H1 (cell line): Measurements from ENCODE around the gene POLR3E. TPM values are rescaled to one million over a fixed set of nuclear protein-coding genes. Genes with fewer than 3 reads are reported as not detected.

Experiments used
- ASH2L ChIP-seq: fragments of 200-600, 300-600 bp; sonication (generic); IDR thresholded peaks from one replicate; pipeline ENCODE4 v1.7.1; 2017; ENCODE audit warnings: low read length
- ATF3 ChIP-seq: IDR thresholded peaks from 2 replicates; pipeline ENCODE4 v1.6.1; 2011; ENCODE audit warnings: low read depth, mild to moderate bottlenecking, low read length; ENCODE audit not compliant: insufficient read depth
- E2F6 ChIP-seq: IDR thresholded peaks from 2 replicates; pipeline ENCODE4 v1.6.1; 2012; ENCODE audit warnings: inconsistent platforms
- EZH2 ChIP-seq: fragments of 200-600 bp; sonication (generic); IDR thresholded peaks from 2 replicates; pipeline ENCODE4 v1.7.1; 2012; ENCODE audit warnings: low read depth, mild to moderate bottlenecking, moderate library complexity, low read length, inconsistent platforms; ENCODE audit not compliant: severe bottlenecking
- GTF2F1 ChIP-seq: IDR thresholded peaks from 2 replicates; pipeline ENCODE4 v1.6.1; 2012; ENCODE audit warnings: low read depth, low read length, improper control_type of control experiment, borderline replicate concordance
- HDAC2 ChIP-seq, 2 experiments: fragments of 300-600 bp in 1 of 2; sonication (generic) in 1 of 2; IDR thresholded peaks; 2 replicates each; pipeline ENCODE4 v1.6.1; 2011 to 2012; ENCODE audit warnings: low read depth in 2 of 2, low read length in 2 of 2, mild to moderate bottlenecking in 2 of 2, moderate library complexity in 2 of 2, borderline replicate concordance in 1 of 2, inconsistent platforms in 1 of 2
- JUND ChIP-seq: IDR thresholded peaks from 2 replicates; pipeline ENCODE4 v1.6.1; 2011; ENCODE audit warnings: mild to moderate bottlenecking, improper control_type of control experiment, low read length
- KDM4A ChIP-seq: IDR thresholded peaks from one replicate; pipeline ENCODE4 v1.7.1; 2012; ENCODE audit warnings: low read depth, mild to moderate bottlenecking, moderate library complexity, low read length, inconsistent platforms; ENCODE audit not compliant: severe bottlenecking
- MAFK ChIP-seq: IDR thresholded peaks from 2 replicates; pipeline ENCODE4 v1.6.1; 2012; ENCODE audit warnings: low read depth, mild to moderate bottlenecking, improper control_type of control experiment, low read length
- MAX ChIP-seq: IDR thresholded peaks from 2 replicates; pipeline ENCODE4 v1.6.1; 2012; ENCODE audit warnings: inconsistent platforms
- POLR2A ChIP-seq, 2 experiments: IDR thresholded peaks; 1 replicate in 1 of 2; 2 replicates in 1 of 2; pipeline ENCODE4 v1.6.1; 2011; ENCODE audit warnings: low read depth in 2 of 2, low read length in 2 of 2, mild to moderate bottlenecking in 2 of 2; ENCODE audit errors: control extremely low read depth in 1 of 2
- POLR2AphosphoS5 ChIP-seq: IDR thresholded peaks from 2 replicates; pipeline ENCODE4 v1.6.1; 2011; ENCODE audit warnings: low read depth, low read length
- RBBP5 ChIP-seq: IDR thresholded peaks from 2 replicates; pipeline ENCODE4 v1.7.1; 2012; ENCODE audit warnings: low read depth, mild to moderate bottlenecking, inconsistent platforms, low read length, moderate library complexity, borderline replicate concordance
- RFX5 ChIP-seq: IDR thresholded peaks from 2 replicates; pipeline ENCODE4 v1.6.1; 2011; ENCODE audit warnings: low read depth, low read length, improper control_type of control experiment, borderline replicate concordance
- RXRA ChIP-seq: IDR thresholded peaks from 2 replicates; pipeline ENCODE4 v1.6.1; 2011; ENCODE audit warnings: low read depth, mild to moderate bottlenecking, low read length, moderate library complexity; ENCODE audit not compliant: insufficient read depth
- SAP30 ChIP-seq: fragments of 300-600 bp; sonication (generic); IDR thresholded peaks from 2 replicates; pipeline ENCODE4 v1.7.1; 2012; ENCODE audit warnings: low read length, moderate library complexity, mild to moderate bottlenecking, inconsistent platforms; ENCODE audit not compliant: insufficient read depth, insufficient replicate concordance
- SIRT6 ChIP-seq: IDR thresholded peaks from one replicate; pipeline ENCODE4 v1.7.1; 2012; ENCODE audit warnings: low read length, inconsistent platforms
- SP4 ChIP-seq: IDR thresholded peaks from 2 replicates; pipeline ENCODE4 v1.6.1; 2012; ENCODE audit warnings: low read length, inconsistent platforms
- SUZ12 ChIP-seq: fragments of 200-600 bp; sonication (generic); IDR thresholded peaks from 2 replicates; pipeline ENCODE4 v1.6.1; 2012; ENCODE audit warnings: mild to moderate bottlenecking, inconsistent platforms, low read length, moderate library complexity, mixed read lengths
- TAF1 ChIP-seq: IDR thresholded peaks from 2 replicates; pipeline ENCODE4 v1.6.1; 2011; ENCODE audit warnings: mild to moderate bottlenecking, low read depth, low read length
- TBP ChIP-seq: IDR thresholded peaks from 2 replicates; pipeline ENCODE4 v1.6.1; 2011; ENCODE audit warnings: low read depth, low read length, improper control_type of control experiment
- TEAD4 ChIP-seq: IDR thresholded peaks from 2 replicates; pipeline ENCODE4 v1.6.1; 2012; ENCODE audit warnings: low read depth, low read length, inconsistent platforms, mixed read lengths
- ZNF274 ChIP-seq: IDR thresholded peaks from 2 replicates; pipeline ENCODE4 v1.7.0; 2012; ENCODE audit warnings: low read length, borderline replicate concordance; ENCODE audit errors: extremely low read depth
- polyA plus RNA-seq, 7 experiments: library from polyadenylated mRNA; depleted of rRNA in 3 of 7; stranded (reverse) in 5 of 7; unstranded in 2 of 7; fragments of >200 nt in 5 of 7; fragments of 200-250 nt in 2 of 7; gene quantifications; 1 replicate in 5 of 7; 2 replicates in 1 of 7; 4 replicates in 1 of 7; pipeline versions ENCODE4 v1.2.1 to v1.2.3, GENCODE V29; 2011 to 2013; ENCODE audit warnings: missing spikeins in 2 of 7, mixed read lengths in 2 of 7
- total RNA-seq: library from RNA; stranded (reverse); fragmentation: NEBNext Ultra II Directional; extraction: Animal tissue kit (Norgen Biotek cat#: 25700); gene quantifications from 2 replicates; pipeline ENCODE4 v1.2.1, GENCODE V29; 2021

Gene POLR3E
- total and polyA plus RNA-seq, 2 of the 8 experiments (the other 6 are each of a cell fraction or from before 2014, with no cell fraction given): 96.5 to 125 TPM

GRCh38 chr16:22297114-22297870, at the start of gene POLR3E (continued):
- TF ChIP-seq RBBP5 (peak; percentile 97; the same call in 1 of the 2 replicates), JUND (no peak; the same call in 1 of the 2 replicates), GTF2F1 (no peak), TEAD4 (peak; percentile 89), MAFK (peak; percentile 89; the same call in 1 of the 2 replicates), E2F6 (peak; percentile 44; the same call in 1 of the 2 replicates), MAX (peak; percentile 88), SAP30 (no peak), TBP (peak; percentile 99), ZNF274 (no peak), SUZ12 (no peak), RFX5 (no peak), POLR2AphosphoS5 (no peak; the same call in 1 of the 2 replicates), TAF1 (peak; percentile 88), SP4 (no peak; the same call in none of the 2 replicates), SIRT6 (no peak), EZH2 (no peak), HDAC2 (IDR thresholded peaks at IDR 0.05; ENCODE audit: borderline replicate concordance in 1 of 2, low read depth in 2 of 2, low read length in 2 of 2) (no peak), ASH2L (peak; percentile 88), RXRA (no peak), POLR2A (IDR thresholded peaks at IDR 0.05; ENCODE audit: control extremely low read depth in 1 of 2, low read depth in 2 of 2, low read length in 2 of 2) (peak; percentile 64 to 86), ATF3 (0 out of 2 replicates have a peak, but pooled peaks have one; percentile 41), KDM4A (peak; percentile 49)
